ENCODE results near the gene SEC31B.

SEC31B gene

GRCh38 chr10:100481462-100482081 is 38.1 kb downstream of the SEC31B start:
- peak overlapping the region; percentile 32 for H3K4me3 ChIP-seq (replicated peaks; ENCODE audit: low read depth, low read length)
- TF ChIP-seq, protein P1, sequence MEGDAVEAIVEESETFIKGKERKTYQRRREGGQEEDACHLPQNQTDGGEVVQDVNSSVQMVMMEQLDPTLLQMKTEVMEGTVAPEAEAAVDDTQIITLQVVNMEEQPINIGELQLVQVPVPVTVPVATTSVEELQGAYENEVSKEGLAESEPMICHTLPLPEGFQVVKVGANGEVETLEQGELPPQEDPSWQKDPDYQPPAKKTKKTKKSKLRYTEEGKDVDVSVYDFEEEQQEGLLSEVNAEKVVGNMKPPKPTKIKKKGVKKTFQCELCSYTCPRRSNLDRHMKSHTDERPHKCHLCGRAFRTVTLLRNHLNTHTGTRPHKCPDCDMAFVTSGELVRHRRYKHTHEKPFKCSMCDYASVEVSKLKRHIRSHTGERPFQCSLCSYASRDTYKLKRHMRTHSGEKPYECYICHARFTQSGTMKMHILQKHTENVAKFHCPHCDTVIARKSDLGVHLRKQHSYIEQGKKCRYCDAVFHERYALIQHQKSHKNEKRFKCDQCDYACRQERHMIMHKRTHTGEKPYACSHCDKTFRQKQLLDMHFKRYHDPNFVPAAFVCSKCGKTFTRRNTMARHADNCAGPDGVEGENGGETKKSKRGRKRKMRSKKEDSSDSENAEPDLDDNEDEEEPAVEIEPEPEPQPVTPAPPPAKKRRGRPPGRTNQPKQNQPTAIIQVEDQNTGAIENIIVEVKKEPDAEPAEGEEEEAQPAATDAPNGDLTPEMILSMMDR (IDR thresholded peaks at IDR 0.05; ENCODE audit: low read depth, low read length, missing control alignments), result no peak
- peak; percentile 70 for DNase-seq (ENCODE audit: extremely low read depth, low read depth)

DNA sequence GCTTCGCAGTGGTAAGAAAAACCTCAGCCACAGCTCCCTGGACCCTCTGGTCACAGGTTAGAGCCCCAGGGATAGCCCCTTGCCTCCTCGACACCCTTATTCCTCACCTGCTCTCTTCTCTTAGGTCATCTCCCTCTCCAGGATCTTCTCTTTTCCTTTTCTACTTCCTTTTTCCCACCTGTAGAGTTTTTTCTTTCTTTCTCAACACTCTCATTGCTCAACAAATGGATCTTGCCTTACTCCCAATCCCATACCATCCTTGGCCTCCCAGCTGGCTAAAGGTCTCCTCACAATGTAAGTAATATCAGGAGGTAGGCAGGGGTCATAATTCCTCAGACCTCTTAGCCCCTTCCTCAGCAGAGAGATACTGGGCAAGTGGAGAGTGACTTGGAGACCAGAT is 39.7 kb downstream of the SEC31B start:
- DNase-seq (ENCODE audit: extremely low read depth, low read depth), result no peak
- H3K4me3 ChIP-seq (replicated peaks; ENCODE audit: low read depth, low read length), result no peak overlapping the region
- TF ChIP-seq, protein P1 (IDR thresholded peaks at IDR 0.05; ENCODE audit: low read depth, low read length, missing control alignments), result no peak

DNA sequence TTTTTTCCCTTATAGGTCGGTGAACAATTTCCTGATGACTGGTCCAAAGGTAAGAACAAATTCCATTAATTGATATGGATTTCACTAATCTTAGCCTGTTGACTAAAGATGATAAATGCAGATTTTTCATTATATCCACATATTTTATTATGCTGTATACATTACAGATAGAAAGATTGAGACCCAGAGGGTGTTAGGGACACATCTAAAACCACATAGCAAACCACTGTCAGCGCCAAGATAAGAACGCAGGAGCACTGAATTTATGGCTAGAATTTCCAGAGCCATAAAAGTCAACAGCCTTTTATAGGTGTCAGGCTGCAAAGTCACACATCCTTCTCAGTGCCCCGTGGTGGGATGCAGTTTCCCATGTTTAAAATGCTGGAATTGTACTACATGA is 40.6 kb downstream of the SEC31B start:
- TF ChIP-seq, protein P1 (IDR thresholded peaks at IDR 0.05; ENCODE audit: low read depth, low read length, missing control alignments), result no peak
- no peak for DNase-seq (ENCODE audit: extremely low read depth, low read depth)
- H3K4me3 ChIP-seq (replicated peaks; ENCODE audit: low read depth, low read length), result no peak overlapping the region

GRCh38 chr10:100477970-100478369 is 41.7 kb downstream of the SEC31B start:
- TF ChIP-seq, protein P1 (IDR thresholded peaks at IDR 0.05; ENCODE audit: low read depth, low read length, missing control alignments), result no peak
- DNase-seq (ENCODE audit: extremely low read depth, low read depth), result no peak
- H3K4me3 ChIP-seq (replicated peaks; ENCODE audit: low read depth, low read length), result no peak overlapping the region

DNA sequence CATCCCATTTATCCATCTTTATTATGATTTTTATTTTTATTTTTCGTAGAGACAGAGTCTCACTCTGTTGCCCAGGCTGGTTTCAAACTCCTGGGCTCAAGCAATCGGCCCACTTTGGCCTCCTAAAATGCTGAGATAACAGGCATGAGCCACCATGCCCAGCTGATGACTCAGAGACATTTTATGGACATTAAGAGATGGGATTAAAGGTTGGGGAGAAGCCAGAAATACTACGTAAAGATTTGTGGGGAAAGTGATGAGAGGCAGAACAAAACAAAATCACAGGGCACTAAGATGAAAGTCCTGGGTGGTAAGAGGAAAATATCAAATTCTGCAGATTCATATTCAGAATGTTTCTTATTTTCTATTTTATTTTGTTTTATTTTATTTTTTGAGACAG is 49.3 kb downstream of the SEC31B start:
- no peak overlapping the region for H3K4me3 ChIP-seq (replicated peaks; ENCODE audit: low read depth, low read length)
- no peak for DNase-seq (ENCODE audit: extremely low read depth, low read depth)
- TF ChIP-seq, protein P1 (IDR thresholded peaks at IDR 0.05; ENCODE audit: low read depth, low read length, missing control alignments), result no peak

DNA sequence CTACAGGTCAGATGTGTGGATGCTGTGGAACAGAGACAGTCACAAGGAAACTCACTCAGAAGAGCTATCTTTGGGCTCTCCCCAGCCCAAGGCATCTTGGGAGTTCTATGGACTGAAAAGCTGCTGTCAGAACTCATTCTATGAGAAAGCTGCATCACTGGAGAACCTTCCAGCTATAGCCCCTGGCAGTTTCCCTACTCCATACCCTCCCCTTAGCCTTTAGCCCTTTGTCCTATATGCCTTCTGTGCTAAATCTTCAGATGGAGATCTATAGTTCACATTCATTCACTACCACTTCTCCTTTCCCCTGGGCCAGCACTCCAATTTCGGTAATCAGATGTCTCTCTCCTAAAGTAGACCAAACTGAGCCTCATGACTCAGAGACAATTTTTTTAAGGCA is 49.9 kb downstream of the SEC31B start:
- DNase-seq (ENCODE audit: extremely low read depth, low read depth), result no peak
- no peak overlapping the region for H3K4me3 ChIP-seq (replicated peaks; ENCODE audit: low read depth, low read length)
- TF ChIP-seq, protein P1 (IDR thresholded peaks at IDR 0.05; ENCODE audit: low read depth, low read length, missing control alignments), result no peak

DNA sequence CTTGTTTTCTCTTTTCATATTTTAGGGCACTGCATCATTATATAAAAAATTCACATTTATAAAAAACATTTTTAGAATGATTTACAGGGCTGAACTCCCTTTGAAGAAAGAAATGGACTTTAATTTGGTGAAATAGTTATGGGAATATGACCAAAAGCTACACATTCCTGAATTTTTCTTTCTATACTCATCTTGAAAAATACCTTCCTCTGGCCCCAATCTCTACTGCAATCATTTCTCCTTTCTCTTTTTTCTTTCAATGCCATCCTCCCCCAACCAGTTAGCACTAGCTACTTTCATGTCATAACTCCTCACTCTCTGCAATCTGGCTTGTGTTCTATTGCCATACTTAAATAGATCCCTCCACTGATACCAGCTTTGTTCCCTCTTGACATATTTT is 50.7 kb downstream of the SEC31B start:
- no peak overlapping the region for H3K4me3 ChIP-seq (replicated peaks; ENCODE audit: low read depth, low read length)
- no peak for DNase-seq (ENCODE audit: extremely low read depth, low read depth)
- TF ChIP-seq, protein P1 (IDR thresholded peaks at IDR 0.05; ENCODE audit: low read depth, low read length, missing control alignments), result no peak

Data from HFF-Myc (cell line).